Stimulated activated CD8-positive, alpha-beta memory T cell treated with anti-CD3 and anti-CD28 coated beads, Interleukin-12 subunit alpha, Interleukin-12 subunit beta, amount 100 ng/mL, for 24 hours (primary cell): Measurements from ENCODE around the gene GNG5.
"Not testable (repeated sequence)": the region's sequence is repeated elsewhere in the genome, so short reads cannot be mapped to it uniquely, and the experiment has no call there.

Experiments
- DNase-seq: peaks from one replicate; pipeline ENCODE4 v3.0.0-alpha.2; 2020; ENCODE audit errors: extremely low read depth

Gene GNG5

DNA sequence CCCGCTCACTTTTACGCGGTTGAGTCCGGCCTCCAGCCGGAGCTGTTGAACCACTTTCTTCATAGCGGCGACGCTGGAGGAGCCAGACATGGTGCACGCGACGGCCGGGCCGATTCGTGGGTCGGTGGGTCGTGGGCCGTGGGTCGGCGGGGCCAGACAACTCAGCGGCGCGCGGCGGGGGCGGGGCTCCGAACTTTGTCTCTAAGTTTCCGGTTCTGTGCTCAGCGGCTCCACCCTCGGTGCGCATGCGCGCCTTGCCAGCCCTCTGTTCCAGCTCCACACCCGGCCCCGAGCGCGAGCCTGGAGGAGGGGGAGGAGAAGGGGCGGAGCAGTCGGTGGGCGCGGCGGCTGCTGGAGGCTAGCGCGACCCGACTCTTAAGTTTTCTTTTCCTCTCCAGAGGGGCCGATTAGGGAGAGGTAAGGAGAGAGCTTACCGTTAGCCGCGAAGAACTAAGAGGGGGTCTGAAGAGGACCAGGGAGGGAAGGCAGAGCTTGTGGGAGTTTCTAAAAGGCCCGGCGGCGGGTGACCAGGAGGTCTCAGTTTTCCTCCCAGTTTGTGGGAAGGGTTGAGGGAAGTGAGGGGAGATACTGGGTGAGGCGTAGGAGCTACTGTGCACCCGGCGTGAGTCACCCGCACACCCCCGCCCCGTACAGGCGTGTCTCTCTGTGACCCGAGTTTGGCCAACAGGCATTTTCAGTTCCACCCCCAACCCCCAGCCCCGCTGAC, at the start of gene GNG5, which contains the start of gene SPATA1:
Gene GNG5, minus strand, starts transcription at position 580 of the 727 bp plus-strand sequence. Its CDS starts 490 bp downstream, at position 90.
Gene SPATA1, plus strand, starts transcription at position 385 of the 727 bp plus-strand sequence. CDS start 9,974 bp downstream, outside the sequence.
- DNase-seq, result peak; percentile 97

GRCh38 chr1:84550826-84551225, 44.4 kb upstream of the GNG5 start:
- no peak for DNase-seq

GRCh38 chr1:84541679-84542078, 35.3 kb upstream of the GNG5 start:
- DNase-seq, result no peak

GRCh38 chr1:84540759-84541158, 34.4 kb upstream of the GNG5 start:
- no peak for DNase-seq

DNA sequence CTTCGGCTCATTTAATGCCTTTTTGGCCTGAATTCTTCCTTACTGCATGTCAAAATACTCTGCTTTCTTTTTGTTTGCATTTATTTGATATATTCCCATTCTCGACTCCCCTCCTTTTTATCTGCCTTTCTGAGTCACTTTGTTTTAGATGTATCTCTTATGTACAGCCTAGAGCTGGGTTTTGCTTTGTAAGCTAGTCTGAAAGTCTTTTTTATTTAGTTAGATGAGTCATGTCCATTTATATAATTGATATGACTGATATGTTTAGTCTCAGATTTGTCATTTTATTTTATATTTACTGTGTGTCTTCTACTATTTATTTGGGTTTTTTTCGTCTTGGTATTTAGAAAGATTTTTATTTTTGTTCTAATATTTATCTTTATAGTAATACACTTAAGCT, 33.6 kb upstream of the GNG5 start:
- no peak for DNase-seq

DNA sequence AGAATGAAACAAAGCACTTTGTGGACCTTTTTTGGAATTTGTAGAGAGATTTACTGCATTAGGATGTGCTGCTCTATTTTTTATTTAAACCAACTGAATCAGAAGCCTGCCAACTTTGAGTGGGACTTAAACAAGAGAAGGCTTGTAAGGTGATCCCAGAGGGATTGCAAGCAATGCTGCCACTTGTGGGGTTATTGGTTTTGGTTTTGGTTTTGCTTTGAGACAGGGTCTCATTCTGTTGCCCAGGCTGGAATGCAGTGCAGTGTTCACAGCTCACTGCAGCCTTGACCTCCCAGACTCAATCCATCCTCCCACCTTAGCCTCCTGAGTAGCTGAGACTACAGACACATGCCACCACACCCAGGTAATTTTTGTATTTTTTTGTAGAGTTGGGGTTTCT, 32.2 kb upstream of the GNG5 start:
- DNase-seq, result no peak

GRCh38 chr1:84525779-84526178, 19.4 kb upstream of the GNG5 start:
- no peak for DNase-seq

GRCh38 chr1:84524590-84524989, 18.2 kb upstream of the GNG5 start:
- DNase-seq, result no peak

DNA sequence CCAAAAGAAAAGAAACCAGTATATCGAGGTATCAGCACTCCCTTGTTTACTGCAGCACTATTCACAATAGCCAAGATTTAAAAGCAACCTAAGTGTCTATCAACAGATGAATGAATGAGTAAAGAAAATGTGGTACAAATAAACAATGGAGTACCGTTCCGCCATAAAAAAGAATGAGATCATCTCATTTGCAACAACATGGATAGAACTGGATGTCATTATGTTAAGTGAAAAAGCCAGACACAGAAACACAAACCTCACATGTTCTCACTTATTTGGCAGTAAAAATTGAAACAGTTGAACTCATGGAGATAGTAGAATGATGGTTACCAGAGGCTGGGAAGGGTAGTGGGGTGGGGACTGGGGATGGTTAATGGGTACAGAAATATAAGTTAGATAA, 4.3 kb upstream of the GNG5 start:
- no peak for DNase-seq

DNA sequence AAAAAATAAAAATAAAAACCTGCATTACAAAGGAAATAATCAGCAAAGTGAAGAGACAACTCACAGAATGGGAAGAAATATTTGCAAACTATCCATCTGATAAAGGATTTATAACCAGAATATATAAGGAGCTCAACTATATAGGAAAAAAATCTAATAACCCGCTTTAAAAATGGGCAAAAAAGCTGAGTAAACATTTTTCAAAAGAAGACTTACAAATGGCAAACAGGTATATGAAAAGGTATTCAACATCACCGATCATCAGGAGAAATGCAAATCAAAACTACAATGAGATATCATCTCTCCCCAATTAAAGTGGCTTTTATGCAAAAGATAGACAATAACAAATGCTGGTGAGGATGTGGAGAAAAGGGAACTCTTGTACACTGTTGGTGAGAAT, 3.8 kb upstream of the GNG5 start:
- DNase-seq, result no peak

GRCh38 chr1:84509029-84509428, 2.6 kb upstream of the GNG5 start:
- no peak for DNase-seq

DNA sequence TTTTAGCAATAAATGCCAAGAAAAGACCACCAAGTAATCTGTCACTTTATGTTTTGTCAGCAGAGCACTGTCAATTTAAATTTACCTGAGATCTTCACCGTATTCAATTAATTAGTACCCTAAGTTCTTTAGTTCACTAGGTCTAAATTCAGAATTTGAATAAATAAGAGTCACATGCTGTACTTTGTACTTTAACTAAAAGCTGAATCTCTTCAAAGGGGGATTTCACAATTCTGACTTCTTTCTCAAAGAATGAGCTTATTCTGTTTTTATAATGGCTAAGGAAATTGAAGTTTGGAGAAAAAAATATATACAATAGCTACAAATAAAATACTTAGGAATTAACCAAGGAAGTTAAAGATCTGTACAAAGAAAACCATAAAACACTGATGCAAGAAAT, 2.1 kb upstream of the GNG5 start:
- no peak for DNase-seq

- DNase-seq, result not testable (repeated sequence)
Measured at GRCh38 chr1:84507887-84508286, 1.5 kb upstream of the GNG5 start.

DNA sequence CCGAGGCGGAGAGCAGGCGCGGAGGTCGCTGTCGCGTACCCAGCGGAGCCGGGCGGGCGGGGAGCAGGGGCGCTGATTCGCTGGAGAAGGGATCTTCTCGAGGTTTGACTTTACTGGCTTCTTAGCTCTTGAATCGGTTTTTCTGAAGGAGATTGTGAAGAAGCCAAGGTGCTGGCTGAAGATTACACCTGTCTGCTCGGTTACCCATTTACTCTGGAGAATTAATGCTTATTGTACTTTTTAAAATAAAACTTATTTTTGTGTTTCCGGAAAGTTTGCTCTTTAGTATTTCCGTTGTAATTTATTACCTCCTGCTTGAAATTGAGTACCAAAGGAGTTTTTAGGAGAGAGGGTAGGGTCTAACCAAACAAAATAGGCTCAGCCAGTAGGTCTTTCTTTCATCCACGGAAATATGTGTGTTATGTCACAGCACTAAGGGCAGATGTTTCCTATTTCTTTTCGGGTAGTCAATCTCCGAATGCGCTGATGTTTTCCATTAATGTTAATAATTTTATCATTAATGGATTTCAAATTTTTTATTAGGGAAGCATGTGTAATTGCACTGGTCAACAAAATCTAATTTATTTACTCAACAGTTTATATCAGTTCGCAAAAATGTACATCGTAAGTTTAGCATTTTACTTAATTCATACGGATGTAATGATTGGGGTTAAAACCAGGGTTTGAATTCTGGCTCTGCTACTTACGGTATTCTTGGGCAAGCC, 510 bp upstream of the GNG5 start:
- DNase-seq, result no peak

GRCh38 chr1:84505493-84506001, 834 bp downstream of the GNG5 start:
- DNase-seq, result no peak

- no peak for DNase-seq
Measured at GRCh38 chr1:84504580-84505492, 1.5 kb downstream of the GNG5 start.

DNA sequence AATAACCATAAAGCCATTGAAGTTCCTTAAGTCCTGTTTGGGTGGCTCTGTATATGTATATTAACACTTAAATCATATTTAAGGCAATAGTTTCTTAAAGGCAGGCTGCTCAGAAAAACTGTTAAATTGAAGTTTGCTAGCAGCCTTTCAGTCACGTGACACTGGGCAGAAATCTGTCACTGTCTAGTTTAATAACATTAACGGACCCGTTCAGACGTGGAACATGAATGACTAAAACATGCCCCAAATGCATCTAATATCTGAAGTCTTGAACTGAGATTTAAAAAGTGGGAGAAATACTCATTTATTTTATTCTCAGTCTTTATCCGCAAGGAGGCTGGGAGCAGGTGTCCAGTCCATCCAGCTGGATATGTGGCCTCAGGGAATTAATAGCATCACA, 3.5 kb downstream of the GNG5 start:
- DNase-seq, result no peak

- no peak for DNase-seq
Measured at GRCh38 chr1:84497631-84498275, 8.6 kb downstream of the GNG5 start.

GRCh38 chr1:84496498-84496897, 9.9 kb downstream of the GNG5 start:
- DNase-seq, result no peak

GRCh38 chr1:84493747-84494146, 12.6 kb downstream of the GNG5 start:
- no peak for DNase-seq

GRCh38 chr1:84492726-84493125, 13.7 kb downstream of the GNG5 start:
- DNase-seq, result no peak
